ENCODE measurements around the gene OR51L1. TPM values are rescaled to one million over a fixed set of nuclear protein-coding genes. Genes with fewer than 3 reads are reported as not detected.

Gene OR51L1
- total RNA-seq, 2 donors from 2014 or later: not detected

DNA sequence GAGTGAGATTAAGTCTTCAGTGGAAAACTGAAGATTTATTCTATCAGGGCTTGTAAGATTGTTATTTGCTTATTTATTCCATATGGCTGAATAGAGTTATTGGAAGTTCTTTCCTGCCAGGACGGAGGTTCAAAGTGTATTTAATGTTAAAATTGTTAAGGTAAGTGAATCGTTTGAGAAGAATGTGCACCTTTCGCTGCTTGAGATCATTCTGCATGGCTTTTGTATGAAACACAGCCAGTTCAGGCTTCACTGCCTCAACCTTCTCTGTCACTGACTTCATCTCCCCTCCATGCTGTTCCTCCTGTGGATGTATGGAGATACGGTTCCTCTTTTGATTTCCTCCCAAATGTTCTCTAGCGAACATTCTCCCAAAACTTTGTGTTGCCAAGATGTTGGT lies 19.2 kb upstream of the OR51L1 start:
- no peak overlapping the region for H3K27ac ChIP-seq
- intact Hi-C loops (cut with DNase I): no loop called here
- no peaks in the 10 kb centered on the region for H3K9me3 ChIP-seq
- no peak for DNase-seq (ENCODE audit: low spot score)
- TF ChIP-seq POLR2AphosphoS5 (IDR thresholded peaks at IDR 0.05) (no peak), POLR2A (IDR thresholded peaks at IDR 0.05) (no peak)
- TF ChIP-seq, protein P1, sequence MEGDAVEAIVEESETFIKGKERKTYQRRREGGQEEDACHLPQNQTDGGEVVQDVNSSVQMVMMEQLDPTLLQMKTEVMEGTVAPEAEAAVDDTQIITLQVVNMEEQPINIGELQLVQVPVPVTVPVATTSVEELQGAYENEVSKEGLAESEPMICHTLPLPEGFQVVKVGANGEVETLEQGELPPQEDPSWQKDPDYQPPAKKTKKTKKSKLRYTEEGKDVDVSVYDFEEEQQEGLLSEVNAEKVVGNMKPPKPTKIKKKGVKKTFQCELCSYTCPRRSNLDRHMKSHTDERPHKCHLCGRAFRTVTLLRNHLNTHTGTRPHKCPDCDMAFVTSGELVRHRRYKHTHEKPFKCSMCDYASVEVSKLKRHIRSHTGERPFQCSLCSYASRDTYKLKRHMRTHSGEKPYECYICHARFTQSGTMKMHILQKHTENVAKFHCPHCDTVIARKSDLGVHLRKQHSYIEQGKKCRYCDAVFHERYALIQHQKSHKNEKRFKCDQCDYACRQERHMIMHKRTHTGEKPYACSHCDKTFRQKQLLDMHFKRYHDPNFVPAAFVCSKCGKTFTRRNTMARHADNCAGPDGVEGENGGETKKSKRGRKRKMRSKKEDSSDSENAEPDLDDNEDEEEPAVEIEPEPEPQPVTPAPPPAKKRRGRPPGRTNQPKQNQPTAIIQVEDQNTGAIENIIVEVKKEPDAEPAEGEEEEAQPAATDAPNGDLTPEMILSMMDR (IDR thresholded peaks at IDR 0.05): no peak
- no peaks in the 10 kb centered on the region for H3K4me1 ChIP-seq (replicated peaks)
- no peak overlapping the region for H3K4me3 ChIP-seq
- 77% methylated on average over 5 of the region's 5 CpGs for WGBS
- H3K27me3 ChIP-seq (replicated peaks; ENCODE audit: insufficient read depth): no peaks in the 10 kb centered on the region
- no peaks in the 10 kb centered on the region for H3K36me3 ChIP-seq

DNA sequence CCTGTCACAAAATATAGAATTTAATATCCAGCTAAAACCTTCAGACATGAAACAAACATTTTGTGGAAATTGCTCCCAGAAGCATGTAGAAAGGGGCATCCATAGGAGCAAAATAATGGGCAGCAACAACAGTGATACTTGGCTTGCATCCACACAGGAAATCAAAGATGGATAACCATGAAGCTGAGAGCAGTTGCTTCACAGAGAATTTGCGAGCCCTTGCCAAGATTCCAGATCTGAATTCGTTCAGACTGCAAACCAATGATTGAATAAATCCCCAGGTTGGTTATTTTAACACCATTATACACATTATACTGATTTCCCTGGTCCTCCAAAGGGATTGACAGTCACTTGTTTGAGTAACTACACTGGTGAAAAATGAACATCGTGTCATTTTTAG lies 15.6 kb upstream of the OR51L1 start:
- DNase-seq (ENCODE audit: low spot score): no peak
- no peak overlapping the region for H3K4me3 ChIP-seq
- H3K9me3 ChIP-seq: no peaks in the 10 kb centered on the region
- intact Hi-C loops (cut with DNase I): no loop called here
- 40% methylated on average over 3 of the region's 3 CpGs for whole genome bisulfite sequencing
- H3K36me3 ChIP-seq: no peaks in the 10 kb centered on the region
- H3K4me1 ChIP-seq (replicated peaks): no peaks in the 10 kb centered on the region
- no peak for TF ChIP-seq POLR2AphosphoS5 (IDR thresholded peaks at IDR 0.05)
- TF ChIP-seq, protein P1 (IDR thresholded peaks at IDR 0.05): no peak
- H3K27ac ChIP-seq: no peak overlapping the region
- H3K27me3 ChIP-seq (replicated peaks; ENCODE audit: insufficient read depth): no peaks in the 10 kb centered on the region

DNA sequence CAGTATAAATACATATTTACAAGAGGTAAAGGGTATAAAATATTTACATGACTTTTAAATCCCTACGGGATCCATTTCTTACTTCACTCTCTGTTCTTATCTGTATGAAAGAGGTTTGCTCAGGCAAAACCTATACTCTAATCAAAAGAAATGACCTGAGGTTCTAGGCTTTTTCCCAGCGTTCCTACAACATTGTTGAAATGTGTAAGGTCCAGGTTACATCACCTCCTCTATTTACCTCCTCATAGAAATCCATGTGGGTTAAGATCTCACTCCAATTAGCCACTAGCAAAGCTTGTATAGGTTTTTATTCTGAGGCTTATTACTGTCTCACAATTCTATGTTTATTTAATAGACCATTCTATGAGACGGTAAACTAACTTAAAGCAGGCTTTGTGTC lies 12.0 kb upstream of the OR51L1 start:
- no peak for DNase-seq (ENCODE audit: low spot score)
- Histone ChIP-seq H3K4me1 (replicated peaks) (no peaks in the 10 kb centered on the region), H3K9me3 (no peaks in the 10 kb centered on the region), H3K27me3 (replicated peaks; ENCODE audit: insufficient read depth) (no peaks in the 10 kb centered on the region), H3K27ac (no peak overlapping the region), H3K36me3 (no peaks in the 10 kb centered on the region), H3K4me3 (no peak overlapping the region)
- TF ChIP-seq, protein P1 (IDR thresholded peaks at IDR 0.05): no peak
- no peak for TF ChIP-seq POLR2AphosphoS5 (IDR thresholded peaks at IDR 0.05)
- TF ChIP-seq POLR2A (IDR thresholded peaks at IDR 0.05): no peak
- intact Hi-C loops (cut with DNase I): no loop called here
- WGBS: 54% methylated on average over 3 of the region's 3 CpGs

DNA sequence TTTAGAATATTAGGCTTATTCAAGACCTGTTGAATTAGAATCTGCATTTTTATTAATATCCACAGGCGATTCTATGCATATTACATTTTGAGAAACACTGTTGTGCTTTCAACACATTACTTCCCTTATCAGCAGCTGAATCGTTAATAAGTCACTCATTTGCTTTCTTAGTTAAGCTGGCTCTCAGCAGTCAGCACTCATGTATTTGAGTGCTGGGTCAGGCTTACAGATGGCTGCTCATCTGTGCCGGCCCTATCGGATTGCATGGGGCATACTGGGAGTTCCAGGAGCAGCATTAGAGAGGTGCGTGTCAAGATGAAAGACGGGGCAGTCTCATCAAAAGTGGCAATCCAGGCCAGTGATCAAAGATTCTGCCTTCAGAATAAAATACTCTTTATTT lies 10.8 kb upstream of the OR51L1 start:
- DNase-seq (ENCODE audit: low spot score): no peak
- intact Hi-C loops (cut with DNase I): no loop called here
- H3K9me3 ChIP-seq: no peaks in the 10 kb centered on the region
- TF ChIP-seq POLR2AphosphoS5 (IDR thresholded peaks at IDR 0.05) (no peak), POLR2A (IDR thresholded peaks at IDR 0.05) (no peak)
- TF ChIP-seq, protein P1 (IDR thresholded peaks at IDR 0.05): no peak
- 60% methylated on average over 6 of the region's 6 CpGs for WGBS
- no peaks in the 10 kb centered on the region for H3K27me3 ChIP-seq (replicated peaks; ENCODE audit: insufficient read depth)
- H3K4me1 ChIP-seq (replicated peaks): no peaks in the 10 kb centered on the region
- no peak overlapping the region for H3K4me3 ChIP-seq
- no peak overlapping the region for H3K27ac ChIP-seq
- no peaks in the 10 kb centered on the region for H3K36me3 ChIP-seq

DNA sequence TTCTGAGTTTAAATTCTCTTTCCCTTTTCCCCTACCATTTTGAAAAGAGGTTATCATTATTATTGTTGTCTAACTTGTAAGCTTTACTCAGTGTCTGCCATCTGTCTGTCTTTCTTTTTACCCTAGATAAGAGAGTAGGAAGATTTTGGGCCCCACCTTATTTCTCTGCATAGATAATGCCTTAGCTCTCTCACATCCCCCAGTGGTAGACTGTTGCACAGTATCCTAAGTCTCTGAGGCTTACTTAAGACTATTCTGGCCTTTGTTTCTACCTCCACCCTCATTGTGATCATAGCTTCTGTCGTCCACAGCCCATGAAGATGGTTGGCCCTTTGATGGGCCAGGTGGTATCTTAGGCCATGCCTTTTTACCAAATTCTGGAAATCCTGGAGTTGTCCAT lies 3.6 kb upstream of the OR51L1 start:
- 48% methylated on average over 1 of the region's 1 CpG for WGBS
- no peak for TF ChIP-seq POLR2A (IDR thresholded peaks at IDR 0.05)
- TF ChIP-seq POLR2AphosphoS5 (IDR thresholded peaks at IDR 0.05): no peak
- TF ChIP-seq, protein P1 (IDR thresholded peaks at IDR 0.05): no peak
- no peak overlapping the region for H3K27ac ChIP-seq
- no peak overlapping the region for H3K4me3 ChIP-seq
- H3K36me3 ChIP-seq: no peaks in the 10 kb centered on the region
- no peaks in the 10 kb centered on the region for H3K9me3 ChIP-seq
- no peak for DNase-seq (ENCODE audit: low spot score)
- intact Hi-C loops (cut with DNase I): no loop called here
- no peaks in the 10 kb centered on the region for H3K27me3 ChIP-seq (replicated peaks; ENCODE audit: insufficient read depth)
- H3K4me1 ChIP-seq (replicated peaks): no peaks in the 10 kb centered on the region

All from prostate gland (tissue), 2 donors.